UCSD-AML1 (cell line): ENCODE data around the gene UTS2.

Source experiments
- DNase-seq: peaks from one replicate; lab custom pipeline; 2025; ENCODE audit not compliant: unreplicated experiment; lab: John Stamatoyannopoulos, UW

The UTS2 gene

GRCh38 chr1:7852804-7853683 is at the start of gene UTS2:
TSS of gene UTS2 (minus strand) at chr1:7853065. CDS start at chr1:7853003, 62 bp downstream.
- no peak for DNase-seq

GRCh38 chr1:7899741-7900140 is 46.9 kb upstream of the UTS2 start:
- peak; percentile 53 for DNase-seq

GRCh38 chr1:7898962-7899361 is 46.1 kb upstream of the UTS2 start:
- no peak for DNase-seq

- DNase-seq = no peak
Observed at GRCh38 chr1:7896994-7897393, 44.1 kb upstream of the UTS2 start.

GRCh38 chr1:7893529-7894180 is 40.8 kb upstream of the UTS2 start:
- no peak for DNase-seq

GRCh38 chr1:7891804-7892203 is 38.9 kb upstream of the UTS2 start:
- no peak for DNase-seq

GRCh38 chr1:7890853-7891252 is 38.0 kb upstream of the UTS2 start:
- DNase-seq = no peak

GRCh38 chr1:7888248-7889081 is 35.6 kb upstream of the UTS2 start:
- no peak for DNase-seq

- no peak for DNase-seq
Observed at GRCh38 chr1:7886405-7886745, 33.5 kb upstream of the UTS2 start.

- no peak for DNase-seq
Observed at GRCh38 chr1:7885513-7886404, 32.9 kb upstream of the UTS2 start.

GRCh38 chr1:7884757-7885156 is 31.9 kb upstream of the UTS2 start:
- DNase-seq = no peak

GRCh38 chr1:7879228-7879627 is 26.4 kb upstream of the UTS2 start:
- DNase-seq = no peak

GRCh38 chr1:7878027-7878426 is 25.2 kb upstream of the UTS2 start:
- DNase-seq = no peak

- DNase-seq = no peak
Observed at GRCh38 chr1:7873801-7874795, 21.2 kb upstream of the UTS2 start.

- DNase-seq = no peak
Observed at GRCh38 chr1:7871136-7871535, 18.3 kb upstream of the UTS2 start.

- DNase-seq = no peak
Observed at GRCh38 chr1:7869136-7869920, 16.5 kb upstream of the UTS2 start.

GRCh38 chr1:7868070-7868780 is 15.4 kb upstream of the UTS2 start:
- DNase-seq = no peak

GRCh38 chr1:7865978-7866377 is 13.1 kb upstream of the UTS2 start:
- no peak for DNase-seq
